Caco-2 (cell line): ENCODE data around the gene MGAT3. TPM values are rescaled to one million over a fixed set of nuclear protein-coding genes. Genes with fewer than 3 reads are reported as not detected.
"Not testable (repeated sequence)": the region's sequence is repeated elsewhere in the genome, so short reads cannot be mapped to it uniquely, and the experiment has no call there.

ENCODE experiments used
- BruUV-seq: library from RNA; stranded (reverse); fragments of 400-500 nt; replicated peaks from 2 replicates; lab custom pipeline; 2021; lab: Mats Ljungman, UMichigan
- CTCF ChIA-PET: fragments of 300-600 bp; sonication (Branson Sonifier 250); formaldehyde crosslinking; loops from one replicate; lab custom pipeline; 2022; ENCODE audit warnings: antibody characterized with exemption; lab: Charles Lee
- POLR2A ChIA-PET: fragments of 300-600 bp; sonication (Branson Sonifier 250); formaldehyde crosslinking; loops from one replicate; lab custom pipeline; 2022; ENCODE audit warnings: antibody characterized with exemption; lab: Charles Lee
- DNase-seq, 2 experiments: peaks; one replicate each; pipeline versions ENCODE4 v3.0.0 to v3.0.0-alpha.2; 2020 to 2022
- H3K27me3 ChIP-seq: replicated peaks from 2 replicates; pipeline ENCODE4 v1.6.0; 2011; ENCODE audit warnings: low read length; ENCODE audit not compliant: control insufficient read depth, insufficient read depth
- H3K36me3 ChIP-seq: 2 replicates; pipeline ENCODE4 v1.5.1; 2011; ENCODE audit warnings: low read length; ENCODE audit not compliant: control insufficient read depth, insufficient read depth
- H3K4me1 ChIP-seq: fragments of 250-450 bp; sonication (Bioruptor Pico); 2 replicates; pipeline ENCODE4 v1.5.1; 2020; ENCODE audit warnings: mild to moderate bottlenecking
- H3K4me3 ChIP-seq: 2 replicates; pipeline ENCODE4 v1.5.1; 2011; ENCODE audit warnings: low read depth, mild to moderate bottlenecking, control low read depth, low read length
- H3K9me3 ChIP-seq: fragments of 250-450 bp; sonication (Bioruptor Pico); 2 replicates; pipeline ENCODE4 v1.5.1; 2020; ENCODE audit warnings: mild to moderate bottlenecking, moderate library complexity
- H3K27ac Mint-ChIP-seq: one replicate; pipeline ENCODE4 v1.8.0; 2022; ENCODE audit warnings: mixed read lengths; ENCODE audit not compliant: unreplicated experiment
- H3K27me3 Mint-ChIP-seq: one replicate; pipeline ENCODE4 v1.8.0; 2022; ENCODE audit warnings: mixed read lengths; ENCODE audit not compliant: insufficient read depth, unreplicated experiment
- H3K36me3 Mint-ChIP-seq: one replicate; pipeline ENCODE4 v1.8.0; 2022; ENCODE audit warnings: mild to moderate bottlenecking, mixed read lengths; ENCODE audit not compliant: insufficient read depth, unreplicated experiment
- H3K4me1 Mint-ChIP-seq: one replicate; pipeline ENCODE4 v1.8.0; 2022; ENCODE audit warnings: low read depth, mixed read lengths; ENCODE audit not compliant: unreplicated experiment
- H3K4me3 Mint-ChIP-seq: one replicate; pipeline ENCODE4 v1.8.0; 2022; ENCODE audit warnings: mild to moderate bottlenecking, moderate library complexity, mixed read lengths; ENCODE audit not compliant: unreplicated experiment
- H3K9me3 Mint-ChIP-seq: one replicate; pipeline ENCODE4 v1.8.0; 2022; ENCODE audit warnings: mixed read lengths; ENCODE audit not compliant: unreplicated experiment
- CTCF ChIP-seq, 2 experiments: fragments of 200-600 bp in 1 of 2; IDR thresholded peaks; 1 replicate in 1 of 2; 2 replicates in 1 of 2; pipeline versions ENCODE4 v1.5.1 to v1.8.0; 2011 to 2022; ENCODE audit warnings: antibody characterized with exemption in 1 of 2, control low read depth in 1 of 2, inconsistent platforms in 1 of 2, low read depth in 1 of 2, low read length in 1 of 2, mild to moderate bottlenecking in 1 of 2, moderate library complexity in 1 of 2; ENCODE audit not compliant: insufficient read depth in 1 of 2, severe bottlenecking in 1 of 2, unreplicated experiment in 1 of 2
- intact Hi-C: fragments of 100-400 bp; cut with micrococcal nuclease; formaldehyde crosslinking; loops from one replicate; pipeline ENCODE4 v1.10.0; 2022; ENCODE audit not compliant: unreplicated experiment
- total RNA-seq: library from RNA; stranded (reverse); gene quantifications from 2 replicates; pipeline ENCODE4 v1.2.3, GENCODE V29; 2022

The MGAT3 gene
- total RNA-seq, 1 experiment from 2014 or later: 16.6 TPM

GRCh38 chr22:39520226-39521105, 63.7 kb downstream of the MGAT3 start, which contains the start of gene ATF4:
Gene ATF4 (plus strand): TSS chr22:39520562. CDS start chr22:39521446, 884 bp downstream.
- Mint-ChIP-seq H3K27me3 (no peaks in the 10 kb centered on the region), H3K36me3 (peaks cover 90% of the 10 kb centered on the region), H3K9me3 (no peaks in the 10 kb centered on the region), H3K4me3 (peak within 1 kb of the TSS; percentile 79), H3K27ac (peak within 1 kb of the TSS; percentile 98), H3K4me1 (peaks cover 38% of the 10 kb centered on the region)
- no TSS peak for BruUV-seq
- Histone ChIP-seq H3K27me3 (no peaks in the 10 kb centered on the region), H3K9me3 (no peaks in the 10 kb centered on the region), H3K36me3 (peaks cover 6% of the 10 kb centered on the region; the same call in 1 of the 2 replicates), H3K4me1 (peaks cover 26% of the 10 kb centered on the region), H3K4me3 (peak within 1 kb of the TSS; percentile 91)
- ChIA-PET POLR2A (interaction anchor here (0.6 to 1.0 kb wide), 14 partner anchors 8 to 1024 kb away, joined by 3 to 40 read pairs (median 5); partner anchors contain the start of genes MIEF1, RPL3 and TAB1), CTCF (interaction anchor here (0.6 to 1.3 kb wide), 16 partner anchors 9 to 348 kb away, joined by 3 to 36 read pairs (median 4); partner anchors contain the start of genes MIEF1, RPL3, RPS19BP1 and TAB1)
- intact Hi-C loops: loop anchor here (2.0 to 10.0 kb wide), 2 partner anchors 18 to 176 kb away; partner anchors contain the start of genes MIEF1 and SYNGR1
- no peak for TF ChIP-seq CTCF (IDR thresholded peaks at IDR 0.05; ENCODE audit: insufficient read depth in 1 of 2, low read depth in 1 of 2, low read length in 1 of 2, severe bottlenecking in 1 of 2, unreplicated experiment in 1 of 2)
- peak; percentile 68 to 90 for DNase-seq

GRCh38 chr22:39521106-39521885, 64.5 kb downstream of the MGAT3 start:
- Mint-ChIP-seq H3K4me1 (peaks cover 33% of the 10 kb centered on the region), H3K36me3 (peaks cover 90% of the 10 kb centered on the region), H3K27ac (peak overlapping the region; percentile 98), H3K4me3 (peak overlapping the region; percentile 79)
- H3K4me3 ChIP-seq: peak overlapping the region; percentile 91
- H3K9me3 Mint-ChIP-seq, H3K27me3 Mint-ChIP-seq, H3K9me3 ChIP-seq, H3K27me3 ChIP-seq, H3K36me3 ChIP-seq, CTCF ChIA-PET, DNase-seq: not testable (repeated sequence)
- intact Hi-C loops: loop anchor here (2.0 to 10.0 kb wide), 2 partner anchors 18 to 176 kb away; partner anchors contain the start of genes MIEF1 and SYNGR1
- H3K4me1 ChIP-seq: peaks cover 26% of the 10 kb centered on the region
- POLR2A ChIA-PET: interaction anchor here (0.6 kb wide), 1 partner anchor 997 kb away, joined by 3 read pairs; no protein-coding TSS in a partner anchor
- BruUV-seq: TSS peak; percentile 58

- H3K27me3 ChIP-seq, DNase-seq, BruUV-seq, H3K9me3 Mint-ChIP-seq, CTCF ChIA-PET, H3K27me3 Mint-ChIP-seq, H3K9me3 ChIP-seq, H3K36me3 ChIP-seq: not testable (repeated sequence)
- peaks cover 24% of the 10 kb centered on the region for H3K4me1 ChIP-seq
- Mint-ChIP-seq H3K4me1 (peaks cover 29% of the 10 kb centered on the region), H3K4me3 (peak overlapping the region; percentile 79), H3K27ac (peak overlapping the region; percentile 98), H3K36me3 (peaks cover 91% of the 10 kb centered on the region)
- intact Hi-C loops: loop anchor here (10.0 kb wide), 1 partner anchor 177 kb away; the partner anchor contains the start of gene SYNGR1
- POLR2A ChIA-PET: interaction anchor here (1.6 kb wide), 1 partner anchor 20 kb away, joined by 8 read pairs; the partner anchor contains the start of gene MIEF1
- peak overlapping the region; percentile 91 for H3K4me3 ChIP-seq
Observed at GRCh38 chr22:39522091-39522490, 65.3 kb downstream of the MGAT3 start.
